Neural progenitor cell (in vitro differentiated cells): ENCODE measurements around the gene LRP3. TPM values are rescaled to one million over a fixed set of nuclear protein-coding genes. Genes with fewer than 3 reads are reported as not detected.

Experiments
- DNase-seq: peaks from one replicate; pipeline ENCODE4 v3.0.0-alpha.2; 2016; ENCODE audit warnings: low spot score
- H2AFZ ChIP-seq: fragments of 200-600 bp; sonication (generic); replicated peaks from 2 replicates; pipeline ENCODE4 v1.6.1; 2016; ENCODE audit warnings: antibody characterized with exemption
- H3F3A ChIP-seq: fragments of 200-600 bp; sonication (generic); 2 replicates; pipeline ENCODE4 v1.6.1; 2016; ENCODE audit warnings: antibody characterized with exemption, low read depth
- H3K27ac ChIP-seq: fragments of 200-600 bp; sonication (generic); 2 replicates; pipeline ENCODE4 v1.5.1; 2016; ENCODE audit warnings: mild to moderate bottlenecking
- H3K27me3 ChIP-seq: fragments of 200-600 bp; sonication (generic); 2 replicates; pipeline ENCODE4 v1.6.1; 2016; ENCODE audit warnings: mild to moderate bottlenecking, moderate library complexity
- H3K36me3 ChIP-seq: fragments of 200-600 bp; sonication (generic); 2 replicates; pipeline ENCODE4 v1.5.1; 2016
- H3K4me1 ChIP-seq: fragments of 200-600 bp; sonication (generic); 2 replicates; pipeline ENCODE4 v1.6.1; 2016; ENCODE audit warnings: mixed run types
- H3K4me2 ChIP-seq: fragments of 200-600 bp; sonication (generic); 2 replicates; pipeline ENCODE4 v1.6.1; 2016
- H3K4me3 ChIP-seq: fragments of 200-600 bp; sonication (generic); 2 replicates; pipeline ENCODE4 v1.5.1; 2016
- H3K79me2 ChIP-seq: fragments of 200-600 bp; sonication (generic); 2 replicates; pipeline ENCODE4 v1.6.1; 2016; ENCODE audit warnings: low read depth
- H3K9ac ChIP-seq: fragments of 200-600 bp; sonication (generic); 2 replicates; pipeline ENCODE4 v1.6.1; 2016
- H3K9me3 ChIP-seq: fragments of 200-600 bp; sonication (generic); 2 replicates; pipeline ENCODE4 v1.5.1; 2016; ENCODE audit warnings: low read depth
- H4K20me1 ChIP-seq: fragments of 200-600 bp; sonication (generic); 2 replicates; pipeline ENCODE4 v1.6.1; 2016; ENCODE audit warnings: low read depth
- H3K27ac Mint-ChIP-seq: 3 replicates; pipeline ENCODE4 v1.8.0; 2021; ENCODE audit warnings: mixed read lengths
- H3K27me3 Mint-ChIP-seq: 2 replicates; pipeline ENCODE4 v1.8.0; 2022; ENCODE audit warnings: low read depth, mild to moderate bottlenecking, inconsistent platforms, moderate library complexity, mixed read lengths; ENCODE audit not compliant: insufficient read depth
- H3K36me3 Mint-ChIP-seq: 3 replicates; pipeline ENCODE4 v1.8.0; 2021; ENCODE audit warnings: mixed read lengths
- H3K4me1 Mint-ChIP-seq: 3 replicates; pipeline ENCODE4 v1.8.0; 2021; ENCODE audit warnings: mixed read lengths
- H3K4me3 Mint-ChIP-seq: 3 replicates; pipeline ENCODE4 v1.8.0; 2021; ENCODE audit warnings: mild to moderate bottlenecking, moderate library complexity, mixed read lengths
- H3K9me3 Mint-ChIP-seq: 3 replicates; pipeline ENCODE4 v1.8.0; 2020; ENCODE audit warnings: mixed read lengths
- EZH2 ChIP-seq: fragments of 200-600 bp; sonication (generic); IDR thresholded peaks from 2 replicates; pipeline ENCODE4 v1.6.1; 2017; ENCODE audit warnings: antibody characterized with exemption, mild to moderate bottlenecking, moderate library complexity
- EZH2phosphoT487 ChIP-seq: fragments of 200-600 bp; sonication (generic); IDR thresholded peaks from 2 replicates; pipeline ENCODE4 v1.6.1; 2017; ENCODE audit warnings: antibody characterized with exemption
- total RNA-seq: library from RNA; depleted of rRNA; stranded (reverse); fragments of >200 nt; gene quantifications from 2 replicates; pipeline ENCODE4 v1.2.3, GENCODE V29; 2015; ENCODE audit warnings: low replicate concordance
- TF ChIP-seq, protein P1 (sequence below): fragments of 200-600 bp; sonication (generic); IDR thresholded peaks from 2 replicates; pipeline ENCODE4 v1.5.1; 2017; ENCODE audit warnings: antibody characterized with exemption, mild to moderate bottlenecking

LRP3 gene
- total RNA-seq, 1 donor from 2014 or later: 7.5 TPM

GRCh38 chr19:33157906-33158305, 36.2 kb upstream of the LRP3 start:
- Mint-ChIP-seq H3K9me3 (no peaks in the 10 kb centered on the region), H3K27ac (no peak overlapping the region), H3K4me3 (no peak overlapping the region), H3K27me3 (peaks cover 7% of the 10 kb centered on the region), H3K4me1 (no peaks in the 10 kb centered on the region), H3K36me3 (peaks cover 2% of the 10 kb centered on the region)
- no peaks in the 10 kb centered on the region for H3K79me2 ChIP-seq
- H4K20me1 ChIP-seq: no peaks in the 10 kb centered on the region
- H3K27ac ChIP-seq: no peak overlapping the region
- TF ChIP-seq EZH2phosphoT487: no peak
- TF ChIP-seq, protein P1, sequence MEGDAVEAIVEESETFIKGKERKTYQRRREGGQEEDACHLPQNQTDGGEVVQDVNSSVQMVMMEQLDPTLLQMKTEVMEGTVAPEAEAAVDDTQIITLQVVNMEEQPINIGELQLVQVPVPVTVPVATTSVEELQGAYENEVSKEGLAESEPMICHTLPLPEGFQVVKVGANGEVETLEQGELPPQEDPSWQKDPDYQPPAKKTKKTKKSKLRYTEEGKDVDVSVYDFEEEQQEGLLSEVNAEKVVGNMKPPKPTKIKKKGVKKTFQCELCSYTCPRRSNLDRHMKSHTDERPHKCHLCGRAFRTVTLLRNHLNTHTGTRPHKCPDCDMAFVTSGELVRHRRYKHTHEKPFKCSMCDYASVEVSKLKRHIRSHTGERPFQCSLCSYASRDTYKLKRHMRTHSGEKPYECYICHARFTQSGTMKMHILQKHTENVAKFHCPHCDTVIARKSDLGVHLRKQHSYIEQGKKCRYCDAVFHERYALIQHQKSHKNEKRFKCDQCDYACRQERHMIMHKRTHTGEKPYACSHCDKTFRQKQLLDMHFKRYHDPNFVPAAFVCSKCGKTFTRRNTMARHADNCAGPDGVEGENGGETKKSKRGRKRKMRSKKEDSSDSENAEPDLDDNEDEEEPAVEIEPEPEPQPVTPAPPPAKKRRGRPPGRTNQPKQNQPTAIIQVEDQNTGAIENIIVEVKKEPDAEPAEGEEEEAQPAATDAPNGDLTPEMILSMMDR: no peak
- no peak for TF ChIP-seq EZH2
- no peaks in the 10 kb centered on the region for H3F3A ChIP-seq
- no peak overlapping the region for H3K9ac ChIP-seq
- no peaks in the 10 kb centered on the region for H3K4me1 ChIP-seq
- H3K4me2 ChIP-seq: no peak overlapping the region
- H2AFZ ChIP-seq: no peak overlapping the region
- H3K4me3 ChIP-seq: no peak overlapping the region
- DNase-seq: no peak
- H3K36me3 ChIP-seq: no peaks in the 10 kb centered on the region
- no peaks in the 10 kb centered on the region for H3K9me3 ChIP-seq
- no peaks in the 10 kb centered on the region for H3K27me3 ChIP-seq

DNA sequence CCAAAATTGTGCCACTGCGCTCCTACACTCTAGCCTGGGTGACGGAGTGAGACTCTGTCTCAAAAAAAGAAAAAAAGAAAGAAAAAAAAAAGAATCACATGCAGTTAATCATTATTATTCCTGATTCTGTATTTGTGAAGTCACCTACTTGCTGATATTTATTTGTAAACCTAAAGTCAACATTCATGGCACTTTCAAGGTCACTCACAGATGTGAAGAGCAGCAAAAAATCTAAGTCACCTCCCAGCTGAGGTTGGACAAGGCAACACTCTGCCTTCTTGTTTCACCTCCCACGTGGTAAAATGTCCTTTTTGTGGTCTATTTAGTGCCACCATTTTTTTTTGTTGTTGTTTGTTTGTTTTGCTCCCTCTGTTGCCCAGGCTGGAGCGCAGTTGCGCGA, 35.8 kb upstream of the LRP3 start:
- no peak overlapping the region for H3K4me3 Mint-ChIP-seq
- no peak for DNase-seq
- H3K4me1 ChIP-seq: no peaks in the 10 kb centered on the region
- H3K27me3 ChIP-seq: no peaks in the 10 kb centered on the region
- H3K27ac ChIP-seq: no peak overlapping the region
- no peaks in the 10 kb centered on the region for H3K9me3 Mint-ChIP-seq
- peaks cover 7% of the 10 kb centered on the region for H3K27me3 Mint-ChIP-seq
- H3K79me2 ChIP-seq: no peaks in the 10 kb centered on the region
- H3K4me1 Mint-ChIP-seq: no peaks in the 10 kb centered on the region
- no peak overlapping the region for H3K4me2 ChIP-seq
- H3K4me3 ChIP-seq: no peak overlapping the region
- H3K9me3 ChIP-seq: no peaks in the 10 kb centered on the region
- H4K20me1 ChIP-seq: no peaks in the 10 kb centered on the region
- H3K36me3 Mint-ChIP-seq: peaks cover 2% of the 10 kb centered on the region
- H3K36me3 ChIP-seq: no peaks in the 10 kb centered on the region
- no peaks in the 10 kb centered on the region for H3F3A ChIP-seq
- no peak for TF ChIP-seq EZH2phosphoT487
- TF ChIP-seq, protein P1: no peak
- TF ChIP-seq EZH2: no peak
- H3K9ac ChIP-seq: no peak overlapping the region
- H2AFZ ChIP-seq: no peak overlapping the region
- no peak overlapping the region for H3K27ac Mint-ChIP-seq

- Histone ChIP-seq H3K36me3 (no peaks in the 10 kb centered on the region), H3K9ac (no peak overlapping the region), H2AFZ (no peak overlapping the region), H3F3A (no peaks in the 10 kb centered on the region), H3K79me2 (no peaks in the 10 kb centered on the region), H3K4me2 (no peak overlapping the region), H3K27me3 (no peaks in the 10 kb centered on the region), H4K20me1 (no peaks in the 10 kb centered on the region), H3K4me1 (no peaks in the 10 kb centered on the region), H3K27ac (no peak overlapping the region), H3K4me3 (no peak overlapping the region), H3K9me3 (no peaks in the 10 kb centered on the region)
- TF ChIP-seq EZH2: no peak
- no peak for TF ChIP-seq EZH2phosphoT487
- TF ChIP-seq, protein P1: no peak
- Mint-ChIP-seq H3K4me1 (no peaks in the 10 kb centered on the region), H3K27me3 (peaks cover 7% of the 10 kb centered on the region), H3K36me3 (peaks cover 2% of the 10 kb centered on the region), H3K27ac (no peak overlapping the region), H3K4me3 (no peak overlapping the region), H3K9me3 (peaks cover under 1% of the 10 kb centered on the region)
- no peak for DNase-seq
Measured at GRCh38 chr19:33159149-33159548, 35.0 kb upstream of the LRP3 start.

DNA sequence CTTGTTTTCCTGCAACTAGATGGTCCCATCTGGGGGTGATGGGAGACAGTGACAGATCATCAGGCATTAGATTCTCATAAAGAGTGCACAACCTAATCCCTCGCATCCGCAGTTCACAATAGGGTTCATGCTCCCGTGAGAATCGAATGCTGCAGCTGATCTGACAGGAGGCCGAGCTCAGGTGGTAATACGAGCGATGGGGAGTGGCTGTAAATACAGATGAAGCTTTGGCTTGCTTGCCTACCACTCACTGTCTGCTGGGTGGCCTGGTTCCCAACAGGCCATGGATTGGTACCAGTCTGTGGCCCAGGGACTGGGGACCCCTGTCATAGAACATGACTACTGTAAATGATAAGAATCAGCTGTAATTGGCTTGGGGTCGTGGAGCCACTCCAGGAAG, 34.2 kb upstream of the LRP3 start:
- Histone ChIP-seq H3F3A (no peaks in the 10 kb centered on the region), H3K4me3 (no peak overlapping the region), H3K27me3 (no peaks in the 10 kb centered on the region), H3K36me3 (no peaks in the 10 kb centered on the region), H3K27ac (no peak overlapping the region), H3K9me3 (no peaks in the 10 kb centered on the region), H3K79me2 (no peaks in the 10 kb centered on the region), H3K4me1 (no peaks in the 10 kb centered on the region), H2AFZ (no peak overlapping the region), H4K20me1 (no peaks in the 10 kb centered on the region), H3K4me2 (no peak overlapping the region), H3K9ac (no peak overlapping the region)
- H3K4me3 Mint-ChIP-seq: no peak overlapping the region
- no peak for DNase-seq
- H3K9me3 Mint-ChIP-seq: peaks cover 3% of the 10 kb centered on the region
- H3K27me3 Mint-ChIP-seq: peaks cover 5% of the 10 kb centered on the region
- no peak overlapping the region for H3K27ac Mint-ChIP-seq
- TF ChIP-seq, protein P1: no peak
- TF ChIP-seq EZH2 (no peak), EZH2phosphoT487 (no peak)
- H3K4me1 Mint-ChIP-seq: no peaks in the 10 kb centered on the region
- H3K36me3 Mint-ChIP-seq: peaks cover 2% of the 10 kb centered on the region
